GOT3 (cell line): ENCODE measurements around the gene SHANK1.

Source experiments
- DNase-seq: peaks from one replicate; lab custom pipeline; 2025; ENCODE audit warnings: mixed read lengths; lab: John Stamatoyannopoulos, UW

Gene SHANK1

GRCh38 chr19:50711805-50712204, 7.8 kb downstream of the SHANK1 start:
- DNase-seq, result no peak

- no peak for DNase-seq
These were observed 8.4 kb downstream of the SHANK1 start for GRCh38 chr19:50711196-50711595.

DNA sequence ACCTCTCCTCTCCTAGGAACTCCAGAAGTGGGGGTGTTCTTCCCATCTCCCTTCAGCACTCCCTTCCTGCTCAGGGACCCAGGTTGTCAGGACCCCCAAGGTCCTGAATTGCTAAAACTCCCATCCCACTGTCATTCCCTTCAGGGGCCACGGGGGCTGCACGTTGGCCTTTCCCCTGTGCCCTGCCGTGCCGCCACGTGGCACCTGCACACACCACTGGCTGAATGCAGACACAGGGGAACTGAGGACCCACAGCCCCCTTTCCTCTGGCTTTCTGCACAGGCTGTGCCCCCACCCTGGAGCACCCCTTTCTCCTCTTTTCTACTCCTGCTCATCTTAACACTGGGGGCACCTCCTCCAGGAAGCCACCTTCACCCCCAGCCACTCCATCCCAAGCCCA, 9.0 kb downstream of the SHANK1 start:
- no peak for DNase-seq

GRCh38 chr19:50710094-50710493, 9.5 kb downstream of the SHANK1 start:
- DNase-seq, result no peak

DNA sequence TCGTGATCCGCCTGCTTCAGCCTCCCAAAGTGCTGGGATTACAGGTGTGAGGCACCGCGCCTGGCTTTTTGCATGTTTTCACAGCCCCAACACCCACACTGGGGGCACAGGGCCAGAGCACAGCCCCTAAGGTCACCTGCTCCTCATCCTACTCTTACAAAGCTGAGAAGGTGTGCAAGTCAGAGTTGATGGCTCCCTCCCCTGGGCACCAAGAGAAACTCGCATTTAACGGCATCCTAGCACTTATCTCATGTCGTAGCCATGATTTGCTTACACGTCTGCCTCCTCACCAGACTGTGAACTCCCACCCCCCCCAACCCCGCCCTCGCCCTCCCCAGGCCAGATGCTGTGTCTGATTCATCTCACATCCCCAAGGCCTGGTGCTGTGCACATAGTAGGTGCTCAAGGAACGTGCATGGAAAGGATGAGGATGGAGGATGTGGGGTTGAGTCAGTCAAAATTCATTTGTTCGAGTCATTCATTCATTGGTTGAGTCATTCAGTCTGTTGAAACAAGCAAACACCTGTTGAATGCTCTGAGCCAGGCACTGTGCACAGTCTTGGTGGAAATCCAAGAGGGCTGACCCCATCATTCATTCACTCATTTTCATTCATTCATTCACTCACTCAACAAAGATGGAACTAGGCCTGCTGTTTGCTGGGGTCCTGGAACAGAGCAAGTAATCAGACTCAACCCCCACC, 11.3 kb downstream of the SHANK1 start:
- DNase-seq, result no peak

- no peak for DNase-seq
These were observed 13.2 kb downstream of the SHANK1 start for GRCh38 chr19:50706387-50706786.

DNA sequence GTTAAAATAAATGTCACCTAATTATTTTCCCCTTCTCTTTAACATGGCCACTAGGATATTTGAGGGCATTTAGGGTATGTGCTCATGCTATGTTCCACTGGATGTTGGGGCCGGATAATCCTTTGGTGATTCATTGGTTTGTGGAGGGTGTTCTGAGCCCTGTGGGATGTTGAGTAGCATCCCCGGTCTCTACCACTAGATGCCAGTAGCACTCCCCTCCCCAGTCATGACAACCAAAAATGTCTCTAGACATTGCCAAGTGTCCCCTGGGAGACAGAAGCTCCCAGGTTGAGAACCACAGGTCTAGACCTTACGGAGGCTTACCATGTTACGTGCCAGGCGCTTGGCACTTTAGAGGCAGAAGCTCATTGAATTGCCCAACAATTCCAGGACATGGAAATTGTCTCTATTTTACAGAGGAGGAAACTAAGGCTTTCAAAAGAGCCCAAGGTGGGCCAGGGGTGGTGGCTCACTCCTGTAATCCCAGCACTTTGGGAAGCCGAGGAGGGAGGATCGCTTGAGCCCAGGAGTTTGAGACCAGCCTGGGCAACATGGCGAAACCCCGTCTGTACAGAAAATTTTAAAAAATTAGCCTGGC, 14.1 kb downstream of the SHANK1 start:
- no peak for DNase-seq

- DNase-seq, result no peak
These were observed 15.4 kb downstream of the SHANK1 start for GRCh38 chr19:50703915-50704796.

GRCh38 chr19:50702871-50703829, 16.5 kb downstream of the SHANK1 start:
- DNase-seq, result no peak

- no peak for DNase-seq
These were observed 17.3 kb downstream of the SHANK1 start for GRCh38 chr19:50702158-50702870.

DNA sequence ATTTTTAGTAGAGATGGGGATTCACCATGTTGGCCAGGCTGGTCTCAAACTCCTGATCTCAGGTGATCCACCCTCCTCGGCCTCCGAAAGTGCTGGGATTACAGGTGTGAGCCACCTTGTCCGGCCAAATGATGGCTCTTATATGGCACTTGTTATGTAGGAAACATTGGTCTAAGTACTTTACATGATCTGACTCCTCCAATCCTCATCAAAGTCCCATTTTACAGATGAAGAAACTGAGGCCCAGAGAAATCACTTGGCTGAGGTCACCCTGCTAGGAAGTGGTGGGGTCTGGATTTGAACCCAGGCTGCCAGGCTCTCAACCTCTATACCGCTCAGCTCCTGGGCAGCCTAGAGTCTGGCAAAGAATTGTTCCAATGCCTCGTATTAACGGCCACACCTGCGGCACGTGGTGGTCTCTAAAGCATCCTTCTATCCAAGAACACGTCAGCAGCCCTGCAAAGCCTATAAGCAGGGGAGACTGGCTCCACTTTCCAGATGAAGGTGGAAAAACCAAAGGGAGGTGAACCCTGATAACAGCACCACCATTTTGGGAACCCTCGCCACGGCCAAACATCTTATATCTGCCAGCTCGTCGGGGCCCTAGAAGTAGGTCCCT, 18.1 kb downstream of the SHANK1 start:
- no peak for DNase-seq

DNA sequence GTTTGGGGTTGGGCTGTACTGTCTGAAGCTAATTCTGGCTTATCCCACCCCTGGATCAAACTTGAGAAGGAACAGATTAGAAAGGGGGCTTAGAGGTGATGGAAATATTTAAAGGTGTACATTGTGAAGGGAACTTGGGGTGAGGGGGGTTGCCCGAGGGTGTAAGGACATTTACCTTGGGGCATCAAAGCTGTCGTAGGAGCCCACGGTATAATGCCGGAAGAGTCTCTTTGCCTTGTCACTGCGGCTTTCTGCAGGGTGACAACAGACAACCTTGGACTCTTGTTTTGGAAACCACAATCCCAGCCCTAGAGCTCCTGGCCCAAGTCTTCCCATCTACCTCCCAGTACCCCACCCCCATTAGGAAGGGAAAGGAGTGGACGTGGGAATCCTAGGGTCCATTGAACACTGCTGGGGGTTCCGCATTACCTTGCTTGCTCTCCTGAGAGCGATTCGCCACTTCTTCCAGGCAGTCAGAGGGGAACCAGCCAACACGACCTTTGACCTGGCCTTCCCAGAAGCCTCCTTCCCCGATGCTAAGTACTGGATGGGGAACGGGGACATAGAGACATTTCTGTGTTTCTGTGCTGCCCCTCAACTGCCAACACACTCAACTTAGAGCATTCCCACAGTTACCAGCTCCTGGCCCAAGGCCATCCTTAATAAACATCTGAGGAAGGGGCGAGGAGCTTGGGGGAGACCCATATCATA, 22.0 kb downstream of the SHANK1 start:
- DNase-seq, result no peak

DNA sequence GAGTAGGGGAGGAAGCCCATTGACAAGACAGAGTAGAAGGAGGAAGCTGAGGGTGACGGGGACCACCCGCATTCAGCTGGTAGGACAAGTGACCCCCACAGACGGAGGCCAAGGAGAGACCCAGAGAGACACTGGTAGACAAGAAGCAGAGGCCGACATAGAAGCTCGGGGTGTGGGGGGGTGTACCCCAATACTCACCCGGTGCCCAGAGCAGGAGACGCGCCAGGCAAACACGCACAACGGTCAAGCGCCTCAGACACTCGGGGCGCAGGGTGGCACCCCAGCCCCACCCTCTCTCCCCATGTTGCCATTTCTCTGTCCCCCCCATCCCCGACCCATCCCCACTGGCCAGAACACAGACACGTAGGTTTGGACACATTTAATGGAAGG, 23.5 kb downstream of the SHANK1 start:
- DNase-seq, result no peak

- no peak for DNase-seq
These were observed 24.1 kb downstream of the SHANK1 start for GRCh38 chr19:50695251-50696093.

DNA sequence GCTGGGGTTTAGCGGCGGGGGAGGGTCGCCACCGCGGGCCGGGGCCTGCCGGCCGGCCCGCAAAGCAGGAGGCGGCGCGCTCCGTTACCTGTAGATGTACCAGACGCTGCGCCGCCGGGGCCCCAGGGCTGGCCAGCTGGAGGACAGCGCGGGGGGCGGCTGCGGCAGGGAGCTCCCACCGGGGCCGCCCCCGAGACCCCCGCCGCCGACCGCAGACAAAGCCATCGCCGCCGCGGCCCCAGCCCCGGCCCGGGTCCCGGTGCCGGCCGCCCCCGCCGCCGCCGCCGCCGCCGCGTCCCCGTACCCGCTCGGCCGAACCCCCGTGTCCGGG, 24.8 kb downstream of the SHANK1 start:
- no peak for DNase-seq

DNA sequence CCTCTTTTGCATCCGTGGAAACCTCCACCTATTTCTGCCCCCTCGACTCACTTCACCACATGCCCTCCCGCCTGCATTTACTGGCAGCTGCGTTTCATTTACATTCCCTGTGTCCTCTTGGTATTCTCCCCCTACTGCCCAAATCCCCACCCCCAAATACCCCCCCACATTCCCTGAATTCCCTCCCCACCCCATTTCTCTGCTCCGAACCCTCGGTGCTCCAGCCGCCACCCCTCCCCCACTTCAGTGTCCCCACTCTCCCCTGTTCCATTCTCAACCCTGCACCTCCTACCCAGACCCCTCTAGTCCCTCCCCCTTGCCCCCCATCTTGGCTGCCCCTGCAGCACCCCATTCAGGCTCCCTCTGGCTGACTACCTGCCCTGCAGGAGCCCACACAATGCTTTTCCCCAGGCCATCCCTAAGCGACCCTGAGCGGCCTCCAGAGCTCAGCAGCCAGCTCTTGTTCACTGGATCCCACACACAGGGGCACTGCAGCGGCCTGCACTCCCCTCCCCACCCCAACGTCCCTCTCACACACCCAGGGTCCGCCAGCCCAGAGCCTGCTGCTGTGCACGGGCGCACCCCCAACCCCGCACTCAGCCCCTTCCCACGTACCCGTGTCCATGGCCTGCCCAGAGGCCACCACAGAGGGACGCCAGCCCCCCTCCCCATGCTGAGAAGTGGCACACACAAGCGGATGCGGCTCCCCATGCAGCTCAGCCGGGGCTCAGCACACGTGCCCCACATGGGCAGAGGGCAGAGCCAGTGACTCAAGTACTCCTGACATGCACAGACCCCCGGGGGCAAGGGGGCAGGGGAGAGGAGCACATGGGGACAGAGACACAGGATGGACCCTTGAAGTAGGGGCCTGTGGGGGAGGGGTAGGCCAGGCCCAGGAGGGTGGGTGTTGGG, 26.3 kb downstream of the SHANK1 start:
- no peak for DNase-seq

- no peak for DNase-seq
These were observed 29.2 kb downstream of the SHANK1 start for GRCh38 chr19:50690439-50690838.

DNA sequence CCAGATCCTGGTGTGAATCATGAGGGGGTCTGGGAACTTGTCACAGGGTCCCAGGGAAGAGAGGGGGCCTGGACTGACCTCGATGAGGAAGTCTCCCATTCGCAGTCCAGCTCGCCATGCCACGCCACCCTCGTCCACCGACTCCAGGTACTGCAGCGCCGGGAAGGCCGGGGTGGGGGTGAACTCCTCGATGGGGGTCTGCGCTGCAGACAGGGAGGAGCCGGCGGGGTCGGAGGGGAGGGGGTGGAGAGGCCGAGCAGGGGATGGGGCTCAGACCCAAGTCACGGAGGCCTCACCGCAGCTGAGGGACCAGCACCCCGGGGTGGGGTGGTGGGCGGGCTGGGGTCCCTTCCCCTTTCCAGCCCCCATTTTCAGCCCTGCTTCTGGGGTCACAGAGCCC, 30.8 kb downstream of the SHANK1 start:
- no peak for DNase-seq
